HL-60 (cell line): ENCODE results near the gene TMEM14C.

ENCODE experiments used
- CTCF ChIP-seq: IDR thresholded peaks from one replicate; pipeline ENCODE4 v1.5.1; 2011; ENCODE audit warnings: low read length, control low read depth, inconsistent platforms; ENCODE audit not compliant: insufficient read depth
- GABPA ChIP-seq: IDR thresholded peaks from 2 replicates; pipeline ENCODE4 v1.6.1; 2012; ENCODE audit warnings: low read depth
- POLR2AphosphoS5 ChIP-seq: IDR thresholded peaks from 2 replicates; pipeline ENCODE4 v1.6.1; 2012; ENCODE audit warnings: low read depth
- SPI1 ChIP-seq: IDR thresholded peaks from 2 replicates; pipeline ENCODE4 v1.6.1; 2012; ENCODE audit warnings: low read depth, mild to moderate bottlenecking, borderline replicate concordance
- TF ChIP-seq, protein P1 (sequence below): IDR thresholded peaks from 2 replicates; pipeline ENCODE4 v1.6.1; 2012; ENCODE audit warnings: low read depth; ENCODE audit not compliant: insufficient replicate concordance

DNA sequence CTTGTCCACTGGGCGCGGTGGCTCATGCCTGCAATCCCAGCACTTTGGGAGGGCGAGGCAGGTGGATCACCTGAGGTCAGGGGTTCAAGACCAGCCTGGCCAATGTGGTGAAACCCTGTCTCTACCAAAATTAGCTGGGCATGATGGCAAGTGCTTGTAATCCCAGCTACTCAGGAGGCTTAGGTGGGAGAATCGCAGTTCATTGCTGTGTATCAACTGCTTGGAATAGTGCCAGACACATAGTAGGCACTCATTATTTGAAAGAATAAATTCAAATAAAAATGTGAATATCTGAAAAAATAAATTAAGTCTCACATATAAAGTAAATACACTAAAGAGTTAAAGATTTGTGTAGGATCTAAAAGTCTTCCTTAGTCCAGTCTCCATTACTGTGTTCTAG lies 26.2 kb upstream of the TMEM14C start:
- TF ChIP-seq, protein P1, sequence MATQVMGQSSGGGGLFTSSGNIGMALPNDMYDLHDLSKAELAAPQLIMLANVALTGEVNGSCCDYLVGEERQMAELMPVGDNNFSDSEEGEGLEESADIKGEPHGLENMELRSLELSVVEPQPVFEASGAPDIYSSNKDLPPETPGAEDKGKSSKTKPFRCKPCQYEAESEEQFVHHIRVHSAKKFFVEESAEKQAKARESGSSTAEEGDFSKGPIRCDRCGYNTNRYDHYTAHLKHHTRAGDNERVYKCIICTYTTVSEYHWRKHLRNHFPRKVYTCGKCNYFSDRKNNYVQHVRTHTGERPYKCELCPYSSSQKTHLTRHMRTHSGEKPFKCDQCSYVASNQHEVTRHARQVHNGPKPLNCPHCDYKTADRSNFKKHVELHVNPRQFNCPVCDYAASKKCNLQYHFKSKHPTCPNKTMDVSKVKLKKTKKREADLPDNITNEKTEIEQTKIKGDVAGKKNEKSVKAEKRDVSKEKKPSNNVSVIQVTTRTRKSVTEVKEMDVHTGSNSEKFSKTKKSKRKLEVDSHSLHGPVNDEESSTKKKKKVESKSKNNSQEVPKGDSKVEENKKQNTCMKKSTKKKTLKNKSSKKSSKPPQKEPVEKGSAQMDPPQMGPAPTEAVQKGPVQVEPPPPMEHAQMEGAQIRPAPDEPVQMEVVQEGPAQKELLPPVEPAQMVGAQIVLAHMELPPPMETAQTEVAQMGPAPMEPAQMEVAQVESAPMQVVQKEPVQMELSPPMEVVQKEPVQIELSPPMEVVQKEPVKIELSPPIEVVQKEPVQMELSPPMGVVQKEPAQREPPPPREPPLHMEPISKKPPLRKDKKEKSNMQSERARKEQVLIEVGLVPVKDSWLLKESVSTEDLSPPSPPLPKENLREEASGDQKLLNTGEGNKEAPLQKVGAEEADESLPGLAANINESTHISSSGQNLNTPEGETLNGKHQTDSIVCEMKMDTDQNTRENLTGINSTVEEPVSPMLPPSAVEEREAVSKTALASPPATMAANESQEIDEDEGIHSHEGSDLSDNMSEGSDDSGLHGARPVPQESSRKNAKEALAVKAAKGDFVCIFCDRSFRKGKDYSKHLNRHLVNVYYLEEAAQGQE: no peak
- TF ChIP-seq CTCF: no peak
- no peak for TF ChIP-seq POLR2AphosphoS5
- no peak for TF ChIP-seq SPI1
- no peak for TF ChIP-seq GABPA
